Eye (tissue), 1 donor: ENCODE data around the gene HOXC10.

Experiments used
- DNase-seq: peaks from one replicate; pipeline ENCODE4 v3.0.0-alpha.2; 2015

HOXC10 gene

DNA sequence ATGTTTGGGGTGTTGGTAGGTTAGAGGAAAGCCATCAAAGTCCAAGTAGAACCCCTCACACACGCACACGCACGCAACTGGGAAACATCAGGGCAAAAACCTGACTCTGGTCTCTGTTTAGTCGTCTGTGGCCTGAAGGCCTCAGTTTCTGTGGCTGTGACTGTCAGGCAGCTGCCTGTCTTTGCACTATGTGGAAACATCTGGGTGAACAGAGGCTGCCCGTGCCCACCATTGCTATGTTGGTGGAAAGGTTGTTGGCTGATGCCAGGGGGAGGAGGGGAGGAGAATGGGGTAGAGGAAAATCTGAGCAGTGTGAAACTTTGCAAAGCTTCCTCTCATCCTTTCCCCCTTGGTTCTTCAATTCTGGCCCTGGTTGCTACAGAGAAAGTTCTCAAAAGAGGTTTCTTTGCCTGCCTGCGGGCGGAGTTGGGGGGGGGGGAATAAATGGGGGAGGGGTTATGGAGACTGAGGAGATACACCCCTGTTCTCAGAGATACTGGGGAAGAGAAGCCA lies 7.5 kb downstream of the HOXC10 start:
- no peak for DNase-seq

GRCh38 chr12:53993162-53994008 lies 8.4 kb downstream of the HOXC10 start:
- no peak for DNase-seq

DNA sequence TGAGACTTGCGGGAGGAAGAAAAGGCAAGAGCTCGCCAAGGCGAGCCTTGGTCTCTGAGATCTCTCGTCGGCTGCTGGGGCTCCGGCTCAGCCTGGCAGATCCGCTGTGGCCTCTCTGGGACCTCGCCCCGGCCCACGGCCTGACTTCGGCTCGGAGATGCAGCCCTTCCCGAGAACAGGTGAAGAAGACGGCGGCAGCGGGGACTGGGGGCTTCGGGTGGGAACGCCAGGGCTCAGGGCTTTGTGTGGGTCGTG lies 9.0 kb downstream of the HOXC10 start:
- DNase-seq = no peak

GRCh38 chr12:53994264-53995001 lies 9.5 kb downstream of the HOXC10 start:
- DNase-seq = no peak

DNA sequence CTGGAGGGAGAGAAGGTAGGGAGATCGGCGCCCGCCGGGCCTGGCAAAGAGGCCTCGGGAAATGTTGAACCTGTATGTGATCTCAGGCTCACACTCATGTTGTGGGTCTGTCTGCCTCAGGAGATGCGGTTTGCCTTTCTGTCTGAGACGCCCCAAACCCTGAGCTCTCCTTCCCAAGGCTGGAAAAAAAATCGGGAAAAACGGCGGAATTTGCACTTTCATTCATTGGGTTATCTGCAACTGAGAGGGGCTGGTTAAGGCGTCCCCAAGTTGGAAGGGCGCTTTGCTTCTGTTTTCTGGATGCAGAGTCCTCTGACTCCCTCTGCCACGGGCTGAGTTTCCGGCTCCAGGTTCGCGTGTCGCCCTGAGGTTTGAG lies 10.0 kb downstream of the HOXC10 start:
- DNase-seq = no peak

DNA sequence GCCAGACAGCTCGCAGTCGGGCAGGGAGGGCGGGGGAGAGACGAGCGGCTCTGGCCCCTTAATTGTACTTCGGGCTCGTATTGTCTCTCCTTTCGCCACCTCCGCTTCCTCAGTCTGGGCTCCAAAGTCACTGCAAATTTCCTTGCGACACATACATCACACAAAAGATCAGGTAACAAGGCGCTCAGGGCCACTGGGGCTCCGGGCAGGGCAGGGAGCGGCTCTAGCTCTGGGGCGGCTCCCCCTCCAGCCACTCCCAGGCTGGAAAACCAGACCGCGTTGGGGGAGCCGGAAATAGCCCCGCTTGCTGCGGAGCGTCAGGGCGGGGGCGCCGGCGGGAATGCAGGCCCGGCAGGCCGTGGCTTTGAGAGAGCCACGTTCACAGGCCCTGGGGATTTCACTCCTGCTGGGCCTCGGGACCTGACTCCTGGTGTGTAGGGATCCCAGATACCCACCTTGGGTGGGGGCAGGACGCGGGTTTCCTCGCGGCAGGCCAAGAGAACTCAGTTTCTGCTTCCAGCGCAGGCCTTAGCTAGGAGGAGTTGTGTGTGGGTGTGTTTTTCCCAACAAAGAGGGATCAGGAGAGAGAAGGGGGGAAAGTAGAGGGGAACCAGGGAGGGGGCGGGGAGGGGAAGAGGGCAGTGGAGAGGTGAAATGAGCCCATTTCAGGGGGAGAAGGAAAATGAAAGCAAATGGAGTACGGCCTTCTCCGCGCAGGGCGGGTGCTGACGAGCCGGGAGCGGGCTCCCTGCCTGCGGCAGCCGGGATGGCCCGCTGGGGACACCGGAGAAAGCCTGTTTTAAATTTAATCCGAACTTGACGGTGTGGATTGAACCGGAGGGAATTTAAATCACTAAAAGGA lies 10.7 kb downstream of the HOXC10 start:
- no peak for DNase-seq

GRCh38 chr12:53996240-53997203 lies 11.6 kb downstream of the HOXC10 start:
- DNase-seq = no peak

DNA sequence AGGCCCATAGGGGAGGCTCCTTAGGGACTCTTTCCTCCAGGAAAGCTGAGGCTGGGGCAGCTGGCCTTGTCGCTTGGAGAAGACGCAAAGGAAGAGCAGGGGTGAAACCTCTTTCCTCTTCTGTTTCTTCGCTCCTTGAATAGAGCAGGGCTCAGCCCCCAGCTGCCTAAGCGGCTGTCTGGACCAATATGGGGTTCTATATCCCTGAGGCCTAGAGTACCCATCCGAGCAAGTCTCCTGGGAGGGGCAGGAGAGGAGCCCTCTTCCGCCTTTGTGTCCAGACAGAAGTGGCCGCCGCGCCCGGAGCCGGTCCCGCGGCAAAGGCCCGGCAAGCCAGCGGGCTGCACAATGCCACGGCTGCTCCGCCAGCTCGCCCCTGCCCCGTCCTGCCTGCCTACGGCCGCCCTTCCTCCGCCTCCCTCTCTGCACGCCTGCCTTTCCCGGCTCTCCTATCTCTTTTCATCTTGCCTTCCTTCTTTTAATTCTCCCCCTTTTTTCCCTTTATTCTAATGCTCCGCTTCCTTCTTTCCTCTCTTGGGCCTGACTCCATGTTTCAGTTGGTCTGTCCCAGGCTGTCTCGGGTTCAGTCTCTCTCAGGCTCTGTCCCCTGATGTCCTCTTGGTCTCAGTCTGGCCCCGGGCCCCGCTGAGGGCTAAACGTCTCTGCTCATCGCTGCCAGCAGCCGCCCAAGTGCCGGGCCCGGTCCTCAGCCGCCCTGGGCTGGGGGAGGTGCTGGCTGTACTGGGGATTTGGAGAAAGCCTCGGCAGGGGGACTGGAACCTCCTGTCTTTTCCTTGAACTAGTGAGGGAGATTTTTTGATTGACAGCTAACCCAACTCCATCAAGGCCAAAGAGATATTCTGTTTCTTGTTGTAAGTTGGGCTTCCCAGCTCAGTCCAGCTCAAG lies 12.5 kb downstream of the HOXC10 start:
- no peak for DNase-seq

GRCh38 chr12:53998110-53998899 lies 13.4 kb downstream of the HOXC10 start:
- DNase-seq = no peak

DNA sequence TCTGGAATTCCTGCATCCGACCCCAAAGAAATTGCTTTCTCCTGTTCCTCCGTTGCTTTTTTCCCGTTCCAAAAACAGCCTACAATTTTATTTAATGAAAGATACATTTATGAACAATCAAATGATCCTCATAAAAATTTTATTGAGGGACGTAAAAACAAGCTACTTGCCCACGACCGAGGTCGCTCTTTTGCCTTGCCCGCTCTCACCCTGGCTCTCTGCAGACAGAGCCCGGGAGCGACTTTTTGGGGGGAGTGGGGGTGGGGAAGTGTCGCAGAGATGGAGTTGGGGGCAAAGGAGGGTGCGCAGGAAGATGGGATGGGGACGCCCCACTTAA lies 13.9 kb downstream of the HOXC10 start:
- no peak for DNase-seq

DNA sequence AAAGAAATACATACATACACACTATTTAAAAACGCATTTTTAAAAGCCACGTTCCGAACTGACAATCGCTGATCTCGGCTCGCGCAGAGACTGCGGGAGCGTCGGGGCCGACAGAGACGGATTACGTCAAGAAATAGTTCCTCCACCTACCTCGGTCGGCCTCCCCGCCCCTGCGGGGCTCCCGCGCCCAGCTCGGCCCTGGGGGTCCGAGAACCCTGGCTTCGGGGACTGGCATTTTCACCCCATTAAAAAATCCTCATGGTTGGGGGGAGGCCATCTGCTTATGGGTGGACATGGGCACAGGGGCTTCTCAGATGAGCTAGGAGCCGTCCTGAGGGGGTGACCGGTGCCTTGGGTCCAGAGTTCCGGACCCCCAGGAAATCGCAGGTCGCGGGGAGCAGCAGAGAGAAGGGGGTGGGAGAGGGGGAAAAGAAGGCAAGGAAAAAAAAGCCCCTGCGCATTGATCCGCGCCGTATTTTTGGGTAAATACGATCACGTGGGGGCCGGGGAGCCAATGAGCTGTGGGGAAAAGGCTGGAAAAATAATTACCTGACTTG lies 14.7 kb downstream of the HOXC10 start:
- DNase-seq = no peak

DNA sequence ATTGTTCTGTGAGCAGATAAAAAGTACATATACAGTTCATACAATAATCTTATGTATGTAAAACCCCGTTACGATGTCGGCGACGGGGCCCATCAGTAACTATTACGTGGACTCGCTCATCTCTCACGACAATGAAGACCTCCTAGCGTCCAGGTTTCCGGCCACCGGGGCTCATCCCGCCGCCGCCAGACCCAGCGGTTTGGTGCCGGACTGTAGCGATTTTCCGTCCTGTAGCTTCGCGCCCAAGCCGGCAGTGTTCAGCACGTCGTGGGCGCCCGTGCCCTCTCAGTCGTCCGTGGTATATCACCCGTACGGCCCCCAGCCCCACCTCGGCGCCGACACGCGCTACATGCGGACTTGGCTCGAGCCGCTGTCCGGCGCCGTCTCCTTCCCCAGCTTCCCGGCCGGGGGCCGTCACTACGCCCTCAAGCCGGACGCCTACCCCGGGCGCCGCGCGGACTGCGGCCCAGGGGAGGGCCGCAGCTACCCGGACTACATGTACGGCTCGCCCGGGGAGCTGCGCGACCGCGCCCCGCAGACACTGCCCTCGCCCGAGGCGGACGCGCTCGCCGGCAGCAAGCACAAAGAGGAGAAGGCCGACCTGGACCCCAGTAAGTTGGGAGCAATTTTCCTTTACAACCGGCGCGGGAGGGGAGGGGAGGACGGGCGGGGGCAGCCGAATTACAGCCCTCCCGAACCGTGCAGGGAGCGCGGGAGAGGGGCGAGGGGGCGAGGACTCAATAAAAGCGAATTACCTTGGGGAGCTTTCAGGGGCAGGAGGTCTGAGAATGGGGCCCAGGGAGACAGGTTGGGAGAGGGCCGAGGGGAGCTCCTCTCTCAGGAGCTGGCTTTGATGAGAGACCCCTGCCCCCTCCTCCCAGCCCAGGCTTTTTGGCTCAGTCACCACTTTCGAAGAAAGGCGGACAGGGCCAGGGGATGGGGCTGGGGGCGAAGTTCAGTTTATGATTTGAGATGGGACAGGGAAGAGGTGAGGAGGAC lies 15.5 kb downstream of the HOXC10 start, which contains the start of gene HOXC9:
TSS of gene HOXC9 (plus strand) at position 46 of the 999 bp plus-strand sequence. CDS start at position 74, 28 bp downstream.
- no peak for DNase-seq

GRCh38 chr12:54001283-54002187 lies 16.6 kb downstream of the HOXC10 start:
- DNase-seq = no peak

GRCh38 chr12:54002278-54002914 lies 17.4 kb downstream of the HOXC10 start:
- DNase-seq = no peak

DNA sequence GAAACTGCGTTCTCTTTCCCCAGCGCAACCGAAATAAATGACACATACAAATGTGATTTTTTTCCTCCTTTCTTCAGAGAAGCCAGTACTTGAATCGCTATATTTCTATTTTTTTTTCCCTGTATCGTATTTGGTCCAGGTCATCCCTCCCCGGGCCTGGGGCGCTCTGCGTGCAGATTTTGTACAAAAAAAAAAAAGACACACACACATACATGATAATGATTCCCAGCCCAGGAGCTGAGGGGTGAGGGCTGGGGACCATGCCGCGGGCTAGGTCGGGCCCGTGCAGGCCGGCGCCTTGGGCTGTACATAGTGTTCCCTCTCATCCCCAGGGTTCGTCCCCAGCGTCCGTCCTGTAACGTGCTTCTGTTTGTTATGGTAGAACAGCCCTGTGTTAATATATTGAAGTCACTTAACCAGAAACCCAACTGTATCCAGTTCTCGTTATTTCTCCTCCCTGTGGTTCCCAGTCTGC lies 18.0 kb downstream of the HOXC10 start:
- no peak for DNase-seq

- no peak for DNase-seq
These were observed 18.7 kb downstream of the HOXC10 start for GRCh38 chr12:54003625-54004024.
